AG10803 (cell line): ENCODE measurements around the gene MED9.

Source experiments
- DNase-seq: peaks from one replicate; pipeline ENCODE4 v3.0.0; 2010; ENCODE audit warnings: low read depth
- H3K4me3 ChIP-seq: 2 replicates; pipeline ENCODE4 v1.5.1; 2011; ENCODE audit warnings: mild to moderate bottlenecking, low read length, control low read depth
- CTCF ChIP-seq: conservative IDR thresholded peaks from 2 replicates; pipeline ENCODE4 v1.5.1; 2011; ENCODE audit warnings: mild to moderate bottlenecking, low read length, control low read depth, inconsistent platforms

The MED9 gene

GRCh38 chr17:17510456-17511292, 33.9 kb downstream of the MED9 start:
- H3K4me3 ChIP-seq, result no peak overlapping the region
- no peak for TF ChIP-seq CTCF
- no peak for DNase-seq

GRCh38 chr17:17511293-17511741, 34.5 kb downstream of the MED9 start:
- H3K4me3 ChIP-seq, result no peak overlapping the region
- TF ChIP-seq CTCF, result no peak

GRCh38 chr17:17511881-17512858, 35.4 kb downstream of the MED9 start:
- TF ChIP-seq CTCF, result no peak
- DNase-seq, result peak; percentile 89
- H3K4me3 ChIP-seq, result no peak overlapping the region

More at GRCh38 chr17:17511293-17511741, 34.5 kb downstream of the MED9 start:
- no peak for DNase-seq

GRCh38 chr17:17512866-17513265, 36.1 kb downstream of the MED9 start:
- no peak for DNase-seq
- no peak overlapping the region for H3K4me3 ChIP-seq
- no peak for TF ChIP-seq CTCF

- no peak for DNase-seq
- no peak for TF ChIP-seq CTCF
- H3K4me3 ChIP-seq, result no peak overlapping the region
These were observed 36.8 kb downstream of the MED9 start for GRCh38 chr17:17513626-17514025.

- TF ChIP-seq CTCF, result no peak
- no peak overlapping the region for H3K4me3 ChIP-seq
- no peak for DNase-seq
These were observed 37.7 kb downstream of the MED9 start for GRCh38 chr17:17514361-17514992.
